Heart left ventricle (tissue), 13 donors: ENCODE data around the gene EPM2AIP1.

ENCODE experiments used
- CTCF ChIP-seq, 12 donors: fragments of 200-600 bp; sonication (generic) in 4 of 12; IDR thresholded peaks; one replicate each; pipeline versions ENCODE4 v1.5.0 to v1.8.0; 2018 to 2022; ENCODE audit warnings: antibody characterized with exemption in 12 of 12, mild to moderate bottlenecking in 5 of 12
- POLR2A ChIP-seq, 2 donors: fragments of 450-650 bp; IDR thresholded peaks; one replicate each; pipeline ENCODE4 v1.6.1; 2017; ENCODE audit warnings: antibody characterized with exemption in 2 of 2, mild to moderate bottlenecking in 2 of 2, moderate library complexity in 2 of 2
- donor health status: ischemic (EF 13 %, LVEDD 7.1; RV severe dilation, severe dysfunction).
- donor health status: DM: no; HTN: yes; CAD: no.
- donor health status: DM: no; HTN: no; CAD: no.
- donor health status: ischemic (EF 25% LVEDD 6.9; RV normal size, moderate dysfunction).
- donor health status: ischemic (EF 25% LVEDD 5.7; RV mildly dilated, moderate dysfunction).
- donor health status: ischemic (EF 35%, LVEDD 5.7; RV mildly dilated, moderate dysfunction).
- donor health status: nonischemic (EF 11% LVEDD 7.7; RV severe dilation, severe dysfunction).
- donor health status: DM: yes; HTN: yes; CAD: no.
- donor health status: PGD.
- donor health status: ischemic (EF 29% LVEDD 5.4; RV normal size, mild dysfunction).
- donor health status: nonischemic (EF 23%, LVEDD 6.1; RV moderate dilation, normal function).

GRCh38 chr3:36960502-36960901 lies 32.4 kb downstream of the EPM2AIP1 start:
- TF ChIP-seq CTCF (IDR thresholded peaks at IDR 0.05) = peak in 3 of 12 donors; percentile 11 to 45 (median 28)
- no peak for TF ChIP-seq POLR2A (IDR thresholded peaks at IDR 0.05)
